GM23338 (cell line): Measurements from ENCODE around the gene SHISAL1. TPM values are rescaled to one million over a fixed set of nuclear protein-coding genes. Genes with fewer than 3 reads are reported as not detected.

ENCODE experiments used
- ATAC-seq: fragments of 200-7000 bp; cut with Tn5 transposase; 3 replicates; pipeline ENCODE4 v1.9.1; 2020
- DNase-seq: peaks from one replicate; pipeline ENCODE4 v3.0.0-alpha.2; 2015; ENCODE audit warnings: low spot score
- H2AFZ ChIP-seq: fragments of 200-600 bp; sonication (generic); 2 replicates; pipeline ENCODE4 v1.8.0; 2016; ENCODE audit warnings: antibody characterized with exemption, mild to moderate bottlenecking, moderate library complexity
- H3F3A ChIP-seq: fragments of 200-600 bp; sonication (generic); replicated peaks from 2 replicates; pipeline ENCODE4 v1.8.0; 2017; ENCODE audit warnings: antibody characterized with exemption, mixed run types, low read depth
- H3K27ac ChIP-seq: fragments of 200-600 bp; sonication (generic); 2 replicates; pipeline ENCODE4 v1.6.1; 2016; ENCODE audit warnings: low read depth
- H3K27me3 ChIP-seq: fragments of 200-600 bp; sonication (generic); 2 replicates; pipeline ENCODE4 v1.8.0; 2016; ENCODE audit warnings: mild to moderate bottlenecking, mixed run types, moderate library complexity; ENCODE audit not compliant: insufficient read depth
- H3K36me3 ChIP-seq: fragments of 200-600 bp; sonication (generic); 2 replicates; pipeline ENCODE4 v1.8.0; 2016; ENCODE audit warnings: mild to moderate bottlenecking; ENCODE audit not compliant: insufficient read depth
- H3K4me1 ChIP-seq: fragments of 200-600 bp; sonication (generic); 2 replicates; pipeline ENCODE4 v1.8.0; 2016; ENCODE audit warnings: mild to moderate bottlenecking, moderate library complexity; ENCODE audit not compliant: insufficient read depth
- H3K4me2 ChIP-seq: fragments of 200-600 bp; sonication (generic); 2 replicates; pipeline ENCODE4 v1.7.1; 2017; ENCODE audit warnings: mixed run types
- H3K4me3 ChIP-seq: fragments of 200-600 bp; sonication (generic); 2 replicates; pipeline ENCODE4 v1.6.1; 2016; ENCODE audit warnings: mixed run types
- H3K79me2 ChIP-seq: fragments of 200-600 bp; sonication (generic); replicated peaks from 2 replicates; pipeline ENCODE4 v1.8.0; 2017; ENCODE audit warnings: mild to moderate bottlenecking; ENCODE audit not compliant: insufficient read depth
- H3K9me2 ChIP-seq: fragments of 200-600 bp; sonication (generic); 2 replicates; pipeline ENCODE4 v1.8.0; 2017; ENCODE audit not compliant: insufficient read depth
- H4K20me1 ChIP-seq: fragments of 200-600 bp; sonication (generic); replicated peaks from 2 replicates; pipeline ENCODE4 v1.8.0; 2017; ENCODE audit warnings: mild to moderate bottlenecking; ENCODE audit not compliant: insufficient read depth
- H3K27ac Mint-ChIP-seq: 2 replicates; pipeline ENCODE4 v1.8.0; 2020; ENCODE audit warnings: inconsistent platforms, mild to moderate bottlenecking, moderate library complexity, mixed read lengths
- H3K27me3 Mint-ChIP-seq: 3 replicates; pipeline ENCODE4 v1.8.0; 2022; ENCODE audit warnings: low read depth, mild to moderate bottlenecking, moderate library complexity, mixed read lengths, inconsistent platforms; ENCODE audit not compliant: insufficient read depth, poor library complexity
- H3K36me3 Mint-ChIP-seq: 3 replicates; pipeline ENCODE4 v1.8.0; 2021; ENCODE audit warnings: low read depth, mild to moderate bottlenecking, inconsistent platforms, moderate library complexity, mixed read lengths
- H3K4me1 Mint-ChIP-seq: 3 replicates; pipeline ENCODE4 v1.8.0; 2020; ENCODE audit warnings: mild to moderate bottlenecking, inconsistent platforms, mixed read lengths
- H3K4me3 Mint-ChIP-seq: 3 replicates; pipeline ENCODE4 v1.8.0; 2021; ENCODE audit warnings: moderate library complexity, mild to moderate bottlenecking, inconsistent platforms, mixed read lengths
- H3K9me3 Mint-ChIP-seq: 3 replicates; pipeline ENCODE4 v1.8.0; 2020; ENCODE audit warnings: moderate library complexity, mild to moderate bottlenecking, inconsistent platforms, mixed read lengths
- CTCF ChIP-seq, 2 experiments: fragments of 200-600 bp in 1 of 2; sonication (generic) in 1 of 2; conservative IDR thresholded peaks; 2 replicates each; pipeline versions ENCODE4 v1.5.1 to v1.6.1; 2016 to 2017; ENCODE audit warnings: antibody characterized with exemption in 2 of 2, low read depth in 2 of 2, mild to moderate bottlenecking in 2 of 2, moderate library complexity in 1 of 2
- NANOG ChIP-seq: IDR thresholded peaks from 2 replicates; pipeline ENCODE4 v1.6.1; 2016; ENCODE audit warnings: antibody characterized with exemption, borderline replicate concordance
- ZNF462 ChIP-seq: fragments of 250-450 bp; sonication (Bioruptor Pico); IDR thresholded peaks from 2 replicates; pipeline ENCODE4 v1.5.0; 2020; ENCODE audit warnings: mild to moderate bottlenecking, moderate library complexity
- polyA plus RNA-seq: library from polyadenylated mRNA; unstranded; fragments of >200 nt; fragmentation: Nextera tagmentation; extraction: Ambion mirVana; gene quantifications from 2 replicates; pipeline ENCODE4 v1.2.1, GENCODE V29; 2016
- total RNA-seq: library from RNA; depleted of rRNA; stranded (reverse); fragments of >200 nt; shearing (Covaris generic); gene quantifications from 2 replicates; pipeline ENCODE4 v1.2.3, GENCODE V29; 2014

SHISAL1 gene
- total and polyA plus RNA-seq, 2 experiments from 2014 or later, result 0.71 to 3.4 TPM

- peaks cover 9% of the 10 kb centered on the region; the same call in 1 of the 2 replicates for H3K4me1 ChIP-seq
- H3K27me3 Mint-ChIP-seq, result peaks cover 12% of the 10 kb centered on the region
- no peaks in the 10 kb centered on the region for H3K79me2 ChIP-seq
- ATAC-seq (peak; percentile 70), DNase-seq (peak; percentile 37)
- H3K4me1 Mint-ChIP-seq, result peaks cover 25% of the 10 kb centered on the region
- H3K36me3 Mint-ChIP-seq, result no peaks in the 10 kb centered on the region
- no peak overlapping the region for H3K4me3 ChIP-seq
- H3K9me2 ChIP-seq, result no peaks in the 10 kb centered on the region
- H3F3A ChIP-seq, result no peaks in the 10 kb centered on the region
- no peaks in the 10 kb centered on the region for H3K9me3 Mint-ChIP-seq
- no peak overlapping the region for H3K27ac ChIP-seq
- H3K36me3 ChIP-seq, result no peaks in the 10 kb centered on the region
- H2AFZ ChIP-seq, result no peak overlapping the region
- H3K4me3 Mint-ChIP-seq, result no peak overlapping the region
- TF ChIP-seq ZNF462 (CRISPR knock-in tag) (no peak), CTCF (conservative IDR thresholded peaks at IDR 0.05; ENCODE audit: low read depth in 2 of 2) (peak; percentile 31 to 55; a peak in 3 of 4 replicates)
- no peak overlapping the region for H3K4me2 ChIP-seq
- no peaks in the 10 kb centered on the region for H3K27me3 ChIP-seq
- no peak overlapping the region for H3K27ac Mint-ChIP-seq
- H4K20me1 ChIP-seq, result no peaks in the 10 kb centered on the region
Observed at GRCh38 chr22:44357296-44357965, 44.7 kb upstream of the SHISAL1 start.

- Histone ChIP-seq H3K4me2 (no peak overlapping the region), H2AFZ (no peak overlapping the region), H3K9me2 (no peaks in the 10 kb centered on the region), H4K20me1 (no peaks in the 10 kb centered on the region), H3K4me3 (no peak overlapping the region), H3K4me1 (peaks cover 9% of the 10 kb centered on the region; the same call in 1 of the 2 replicates), H3K36me3 (no peaks in the 10 kb centered on the region), H3K27ac (no peak overlapping the region), H3F3A (no peaks in the 10 kb centered on the region), H3K27me3 (no peaks in the 10 kb centered on the region), H3K79me2 (no peaks in the 10 kb centered on the region)
- no peak for ATAC-seq
- H3K36me3 Mint-ChIP-seq, result no peaks in the 10 kb centered on the region
- no peak overlapping the region for H3K27ac Mint-ChIP-seq
- no peaks in the 10 kb centered on the region for H3K9me3 Mint-ChIP-seq
- peaks cover 12% of the 10 kb centered on the region for H3K27me3 Mint-ChIP-seq
- H3K4me3 Mint-ChIP-seq, result no peak overlapping the region
- DNase-seq, result no peak
- peaks cover 35% of the 10 kb centered on the region for H3K4me1 Mint-ChIP-seq
- no peak for TF ChIP-seq NANOG
Observed at GRCh38 chr22:44355716-44356070, 42.9 kb upstream of the SHISAL1 start.
